Mammary epithelial cell (primary cell): ENCODE data around the gene PLCD4.

ENCODE experiments used
- CTCF ChIP-seq, 2 donors: IDR thresholded peaks in 1 of 2; conservative IDR thresholded peaks in 1 of 2; 2 replicates each; pipeline ENCODE4 v1.5.1; 2011 to 2012; ENCODE audit warnings: inconsistent platforms in 2 of 2, low read length in 2 of 2, mild to moderate bottlenecking in 2 of 2, control low read depth in 1 of 2, low read depth in 1 of 2; ENCODE audit not compliant: insufficient read depth in 1 of 2; ENCODE audit errors: extremely low read depth in 1 of 2
- EZH2 ChIP-seq: IDR thresholded peaks from 2 replicates; pipeline ENCODE4 v1.6.1; 2012; ENCODE audit warnings: low read length, inconsistent platforms, borderline replicate concordance

GRCh38 chr2:218643751-218644310 lies 36.1 kb downstream of the PLCD4 start:
- no peak for TF ChIP-seq CTCF (conservative IDR thresholded peaks at IDR 0.05 in 1 of 2, IDR thresholded peaks at IDR 0.05 in 1 of 2; ENCODE audit: extremely low read depth in 1 of 2, insufficient read depth in 1 of 2, low read depth in 1 of 2, low read length in 2 of 2)
- no peak for TF ChIP-seq EZH2
